Epithelial cell of esophagus (primary cell): ENCODE results near the gene PNMA6E.

Experiments
- DNase-seq: peaks from one replicate; pipeline ENCODE4 v3.0.0; 2010; ENCODE audit warnings: low read depth
- H3K4me3 ChIP-seq: 2 replicates; pipeline ENCODE4 v1.5.1; 2011; ENCODE audit warnings: mild to moderate bottlenecking, low read length, control low read depth
- CTCF ChIP-seq: IDR thresholded peaks from 2 replicates; pipeline ENCODE4 v1.5.1; 2011; ENCODE audit warnings: low read depth, mild to moderate bottlenecking, low read length, control low read depth, inconsistent platforms; ENCODE audit not compliant: insufficient read depth; ENCODE audit errors: missing control alignments

PNMA6E gene

GRCh38 chrX:153375571-153375970 is 25.6 kb downstream of the PNMA6E start:
- no peak for DNase-seq
- no peak for TF ChIP-seq CTCF

GRCh38 chrX:153374426-153374825 is 26.7 kb downstream of the PNMA6E start:
- DNase-seq = no peak
- H3K4me3 ChIP-seq = no peak overlapping the region
- TF ChIP-seq CTCF = no peak

More at GRCh38 chrX:153375571-153375970, 25.6 kb downstream of the PNMA6E start:
- H3K4me3 ChIP-seq = no peak overlapping the region

GRCh38 chrX:153372949-153373348 is 28.2 kb downstream of the PNMA6E start:
- DNase-seq = no peak
- no peak overlapping the region for H3K4me3 ChIP-seq
- TF ChIP-seq CTCF = no peak

- no peak for TF ChIP-seq CTCF
- H3K4me3 ChIP-seq = no peak overlapping the region
- no peak for DNase-seq
Measured at GRCh38 chrX:153371256-153371655, 29.9 kb downstream of the PNMA6E start.

GRCh38 chrX:153370293-153371055 is 30.7 kb downstream of the PNMA6E start:
- no peak overlapping the region for H3K4me3 ChIP-seq
- TF ChIP-seq CTCF = no peak
- DNase-seq = no peak

GRCh38 chrX:153366878-153367538 is 34.1 kb downstream of the PNMA6E start:
- no peak for DNase-seq
- H3K4me3 ChIP-seq = no peak overlapping the region
- no peak for TF ChIP-seq CTCF

- DNase-seq = no peak
- H3K4me3 ChIP-seq = no peak overlapping the region
- TF ChIP-seq CTCF = no peak
Measured at GRCh38 chrX:153366119-153366518, 35.0 kb downstream of the PNMA6E start.
